ENCODE measurements around the gene IGSF8. TPM values are rescaled to one million over a fixed set of nuclear protein-coding genes. Genes with fewer than 3 reads are reported as not detected.

Gene IGSF8
- total RNA-seq, 4 donors from 2014 or later: 17.0 to 19.6 (median 17.2) TPM

DNA sequence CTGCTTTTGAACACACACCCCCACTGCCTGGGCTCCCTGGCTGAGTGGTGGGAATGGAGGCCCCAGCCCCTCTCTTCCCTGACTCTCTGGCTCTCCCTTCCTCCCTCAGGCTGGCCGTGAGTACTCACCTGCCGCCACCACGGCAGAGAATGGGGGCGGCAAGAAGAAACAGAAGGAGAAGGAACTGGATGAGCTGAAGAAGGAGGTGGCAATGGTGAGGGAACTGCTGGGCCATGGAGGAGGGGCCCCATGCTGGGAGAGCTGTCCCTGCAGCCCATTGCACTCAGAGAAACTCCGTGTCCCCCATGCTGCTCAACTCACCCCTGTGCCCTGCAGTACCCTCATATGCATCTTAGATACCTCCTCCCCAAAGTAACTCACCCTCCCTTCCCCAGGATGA is 22.4 kb upstream of the IGSF8 start:
- intact Hi-C loops (cut with DNase I): no loop called here
- Histone ChIP-seq H3K27ac (no peak overlapping the region), H3K9me3 (no peaks in the 10 kb centered on the region), H3K36me3 (no peaks in the 10 kb centered on the region), H3K4me1 (peaks cover 4 to 54% (median 22%) of the 10 kb centered on the region in 3 donors), H3K27me3 (peaks cover 0 to 9% (median 0%) of the 10 kb centered on the region in 4 donors), H3K4me3 (no peak overlapping the region)
- no peak for TF ChIP-seq POLR2A (IDR thresholded peaks at IDR 0.05)
- TF ChIP-seq, protein P1, sequence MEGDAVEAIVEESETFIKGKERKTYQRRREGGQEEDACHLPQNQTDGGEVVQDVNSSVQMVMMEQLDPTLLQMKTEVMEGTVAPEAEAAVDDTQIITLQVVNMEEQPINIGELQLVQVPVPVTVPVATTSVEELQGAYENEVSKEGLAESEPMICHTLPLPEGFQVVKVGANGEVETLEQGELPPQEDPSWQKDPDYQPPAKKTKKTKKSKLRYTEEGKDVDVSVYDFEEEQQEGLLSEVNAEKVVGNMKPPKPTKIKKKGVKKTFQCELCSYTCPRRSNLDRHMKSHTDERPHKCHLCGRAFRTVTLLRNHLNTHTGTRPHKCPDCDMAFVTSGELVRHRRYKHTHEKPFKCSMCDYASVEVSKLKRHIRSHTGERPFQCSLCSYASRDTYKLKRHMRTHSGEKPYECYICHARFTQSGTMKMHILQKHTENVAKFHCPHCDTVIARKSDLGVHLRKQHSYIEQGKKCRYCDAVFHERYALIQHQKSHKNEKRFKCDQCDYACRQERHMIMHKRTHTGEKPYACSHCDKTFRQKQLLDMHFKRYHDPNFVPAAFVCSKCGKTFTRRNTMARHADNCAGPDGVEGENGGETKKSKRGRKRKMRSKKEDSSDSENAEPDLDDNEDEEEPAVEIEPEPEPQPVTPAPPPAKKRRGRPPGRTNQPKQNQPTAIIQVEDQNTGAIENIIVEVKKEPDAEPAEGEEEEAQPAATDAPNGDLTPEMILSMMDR (IDR thresholded peaks at IDR 0.05): no peak
- no peak for DNase-seq
- 83% methylated on average over 1 of the region's 5 CpGs; no CpG with 5 or more reads in 1 of the 2 donors for WGBS, 2 donors

DNA sequence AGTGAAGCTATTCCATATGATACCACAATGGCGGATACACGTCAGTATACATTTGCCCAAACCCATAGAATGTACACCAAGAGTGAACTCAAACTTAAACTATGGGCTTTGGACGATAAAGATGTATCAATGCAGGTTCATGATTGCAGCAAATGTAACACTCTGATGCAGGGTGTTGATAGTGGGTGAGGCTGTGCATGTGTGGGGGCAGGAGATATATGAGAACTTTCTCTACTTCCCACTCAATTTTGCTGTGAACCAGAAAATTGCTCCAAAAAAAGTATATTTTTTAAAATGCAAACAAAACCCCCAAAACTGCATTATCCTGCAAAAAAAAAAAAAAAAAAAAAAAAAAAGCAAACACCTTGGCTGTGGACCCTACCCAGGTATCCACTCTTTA is 20.5 kb upstream of the IGSF8 start:
- intact Hi-C loops (cut with DNase I): no loop called here
- 88 to 91% methylated on average over 3 of the region's 3 CpGs for WGBS, 2 donors
- H3K27me3 ChIP-seq: peaks cover 0 to 11% (median 0%) of the 10 kb centered on the region in 4 donors
- no peak overlapping the region for H3K4me3 ChIP-seq
- no peak for DNase-seq
- TF ChIP-seq, protein P1 (IDR thresholded peaks at IDR 0.05): no peak
- no peak for TF ChIP-seq POLR2A (IDR thresholded peaks at IDR 0.05)
- H3K9me3 ChIP-seq: no peaks in the 10 kb centered on the region
- H3K36me3 ChIP-seq: no peaks in the 10 kb centered on the region
- peaks cover 0 to 50% (median 9%) of the 10 kb centered on the region in 3 donors for H3K4me1 ChIP-seq
- H3K27ac ChIP-seq: no peak overlapping the region

DNA sequence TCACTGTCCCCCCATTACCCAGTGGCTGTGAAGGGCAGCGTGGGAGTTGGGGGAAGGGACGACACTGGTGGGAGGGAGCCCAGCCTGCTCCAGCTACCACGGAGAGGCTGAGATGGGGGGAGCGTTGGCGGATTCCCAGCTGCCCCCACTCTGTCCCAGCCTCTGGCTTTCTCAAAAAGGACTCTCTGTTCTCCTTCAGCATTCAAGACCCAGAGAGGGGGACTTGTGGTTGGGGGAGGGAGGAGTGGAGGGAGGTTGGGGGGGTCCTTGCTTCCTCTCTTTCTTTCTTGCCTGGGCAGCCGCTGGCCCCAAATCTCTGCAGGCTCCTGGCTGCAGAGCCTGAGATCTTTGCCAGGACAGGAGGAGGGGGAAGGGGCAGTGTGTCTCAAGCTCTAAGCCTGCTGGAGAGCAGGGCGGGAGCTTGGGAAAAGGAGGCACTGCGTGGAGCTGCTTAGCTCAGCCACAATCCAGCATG is 19.3 kb upstream of the IGSF8 start:
- DNase-seq: no peak
- H3K4me3 ChIP-seq: peak overlapping the region; percentile 16 to 58 (median 43)
- peaks cover 0 to 49% (median 9%) of the 10 kb centered on the region in 3 donors for H3K4me1 ChIP-seq
- H3K27ac ChIP-seq: peak overlapping the region; percentile 24 to 88 (median 79)
- H3K27me3 ChIP-seq: peaks cover 0 to 11% (median 0%) of the 10 kb centered on the region in 4 donors
- intact Hi-C loops (cut with DNase I): no loop called here
- 15 to 29% methylated on average over 3 of the region's 8 CpGs for WGBS, 2 donors
- no peaks in the 10 kb centered on the region for H3K9me3 ChIP-seq
- TF ChIP-seq POLR2A (IDR thresholded peaks at IDR 0.05): no peak
- TF ChIP-seq, protein P1 (IDR thresholded peaks at IDR 0.05): no peak
- H3K36me3 ChIP-seq: no peaks in the 10 kb centered on the region

DNA sequence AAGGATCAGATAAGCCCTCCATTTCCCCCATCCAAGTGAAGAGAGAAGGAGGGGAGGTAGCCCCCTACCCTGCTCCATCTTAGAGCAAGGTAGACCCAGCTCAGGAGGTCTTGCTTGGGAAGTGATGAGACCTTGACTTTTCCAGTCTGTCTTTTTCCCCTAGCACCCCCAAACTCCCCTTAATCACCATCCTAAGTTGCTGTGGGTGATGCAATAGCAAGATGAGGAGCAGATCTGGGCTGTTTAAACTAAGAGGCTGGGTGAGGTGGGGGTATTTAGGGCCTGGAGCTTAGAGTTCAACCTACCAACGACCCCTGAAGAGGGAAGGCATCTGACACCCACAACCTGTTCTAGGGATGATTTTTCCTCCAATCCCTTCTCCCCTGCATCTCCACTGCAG is 18.9 kb upstream of the IGSF8 start:
- TF ChIP-seq POLR2A (IDR thresholded peaks at IDR 0.05): no peak
- TF ChIP-seq, protein P1 (IDR thresholded peaks at IDR 0.05): no peak
- H3K27ac ChIP-seq: peak overlapping the region; percentile 24 to 88 (median 79)
- intact Hi-C loops (cut with DNase I): no loop called here
- H3K36me3 ChIP-seq: no peaks in the 10 kb centered on the region
- peaks cover 0 to 49% (median 9%) of the 10 kb centered on the region in 3 donors for H3K4me1 ChIP-seq
- peaks cover 0 to 11% (median 0%) of the 10 kb centered on the region in 4 donors for H3K27me3 ChIP-seq
- H3K4me3 ChIP-seq: peak overlapping the region; percentile 16 to 58 (median 43)
- WGBS, 2 donors: no CpG with 5 or more reads among the region's 1 CpG
- no peaks in the 10 kb centered on the region for H3K9me3 ChIP-seq
- DNase-seq: no peak

DNA sequence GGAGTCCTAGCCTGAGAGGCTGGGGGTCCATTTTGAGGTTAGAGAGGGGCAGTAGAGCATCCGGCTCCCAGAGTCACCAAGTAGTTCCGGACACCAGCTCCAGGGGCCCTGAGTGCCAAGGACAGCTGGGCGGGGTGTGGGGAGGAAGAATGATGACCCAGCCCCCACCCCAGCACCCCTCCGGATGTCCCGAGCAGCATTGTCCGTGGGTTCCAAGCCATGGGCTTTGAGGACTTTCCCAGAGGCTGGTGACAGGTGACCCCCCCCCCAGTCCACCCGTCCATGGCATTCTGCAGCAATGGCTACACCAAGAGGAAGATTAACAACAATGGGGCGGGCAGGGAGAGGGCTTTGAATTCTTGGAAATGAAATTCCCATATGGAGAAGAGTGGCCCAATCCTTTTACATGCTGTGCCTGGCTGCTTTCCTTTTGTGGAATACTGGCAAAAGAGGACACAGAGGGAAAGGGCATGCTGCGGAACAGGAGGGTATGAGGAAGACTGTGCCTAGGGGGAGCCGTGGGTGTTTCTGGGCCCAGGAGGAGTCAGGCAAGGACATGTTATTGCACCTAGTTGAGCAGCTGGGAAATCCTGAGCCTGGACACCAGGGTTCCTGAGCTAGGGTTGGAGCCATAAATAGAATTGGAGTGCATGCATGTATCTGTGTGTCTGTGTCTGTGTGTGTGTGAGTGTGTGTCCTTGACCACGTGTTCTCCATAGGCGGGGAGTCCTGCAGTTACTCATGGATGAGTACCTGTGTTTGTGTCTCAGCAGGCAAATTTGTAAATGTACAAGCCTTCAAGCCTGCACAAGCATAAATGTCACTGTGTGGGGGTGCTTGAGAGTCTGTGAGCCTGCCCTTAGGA is 18.1 kb upstream of the IGSF8 start:
- 31 to 51% methylated on average over 5 to 10 of the region's 12 CpGs for WGBS, 2 donors
- no peak for DNase-seq
- TF ChIP-seq, protein P1 (IDR thresholded peaks at IDR 0.05): no peak
- no peak for TF ChIP-seq POLR2A (IDR thresholded peaks at IDR 0.05)
- intact Hi-C loops (cut with DNase I): no loop called here
- no peaks in the 10 kb centered on the region for H3K9me3 ChIP-seq
- peaks cover 0 to 49% (median 9%) of the 10 kb centered on the region in 3 donors for H3K4me1 ChIP-seq
- H3K27me3 ChIP-seq: peaks cover 0 to 11% (median 0%) of the 10 kb centered on the region in 4 donors
- no peaks in the 10 kb centered on the region for H3K36me3 ChIP-seq
- peak overlapping the region; percentile 16 to 58 (median 43) for H3K4me3 ChIP-seq
- peak overlapping the region; percentile 60 to 88 (median 79) for H3K27ac ChIP-seq
